ENCODE measurements around the gene LMBR1.
"Not testable (repeated sequence)": the region's sequence is repeated elsewhere in the genome, so short reads cannot be mapped to it uniquely, and the experiment has no call there.

Gene LMBR1

GRCh38 chr7:156803656-156804055, 89.3 kb downstream of the LMBR1 start:
- H3K4me1 Mint-ChIP-seq, H3K27ac Mint-ChIP-seq, H3K9me3 Mint-ChIP-seq, H3K27me3 Mint-ChIP-seq, H3K4me3 Mint-ChIP-seq: not testable (repeated sequence)
- peaks cover 20% of the 10 kb centered on the region for H3K36me3 Mint-ChIP-seq

GRCh38 chr7:156802214-156802613, 90.8 kb downstream of the LMBR1 start:
- no peak overlapping the region for H3K4me3 Mint-ChIP-seq
- H3K36me3 Mint-ChIP-seq: peaks cover 16% of the 10 kb centered on the region
- H3K27ac Mint-ChIP-seq: no peak overlapping the region
- no peaks in the 10 kb centered on the region for H3K4me1 Mint-ChIP-seq
- no peaks in the 10 kb centered on the region for H3K9me3 Mint-ChIP-seq
- H3K27me3 Mint-ChIP-seq: no peaks in the 10 kb centered on the region

DNA sequence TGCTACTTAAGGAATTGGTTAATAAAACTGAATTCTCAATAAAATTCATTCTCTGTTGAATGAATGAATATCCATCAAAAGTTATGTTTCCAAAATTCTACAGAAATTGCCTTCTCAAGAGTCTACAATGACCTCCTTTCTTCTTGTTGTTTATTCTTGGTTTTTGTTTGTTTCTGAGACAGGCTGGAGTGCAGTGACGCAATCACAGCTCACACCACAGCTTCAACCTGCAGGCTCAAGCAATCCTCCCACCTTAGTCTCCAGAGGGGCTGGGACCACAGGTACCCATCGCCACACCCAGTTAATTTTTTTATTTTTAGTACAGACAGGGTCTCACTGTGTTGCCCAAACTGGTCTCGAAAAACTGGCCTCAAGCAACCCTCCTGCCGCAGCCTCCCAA, 97.6 kb downstream of the LMBR1 start:
- no peak overlapping the region for H3K27ac Mint-ChIP-seq
- H3K9me3 Mint-ChIP-seq: no peaks in the 10 kb centered on the region

GRCh38 chr7:156793334-156793733, 99.6 kb downstream of the LMBR1 start:
- no peaks in the 10 kb centered on the region for H3K9me3 Mint-ChIP-seq
- H3K27me3 Mint-ChIP-seq: no peaks in the 10 kb centered on the region
- no peaks in the 10 kb centered on the region for H3K4me1 Mint-ChIP-seq
- H3K36me3 Mint-ChIP-seq: peaks cover 22% of the 10 kb centered on the region
- H3K27ac Mint-ChIP-seq: no peak overlapping the region
- H3K4me3 Mint-ChIP-seq: no peak overlapping the region

More for the DNA sequence above, 97.6 kb downstream of the LMBR1 start:
- Mint-ChIP-seq H3K4me3 (no peak overlapping the region), H3K36me3 (peaks cover 25% of the 10 kb centered on the region), H3K27me3 (no peaks in the 10 kb centered on the region), H3K4me1 (no peaks in the 10 kb centered on the region)

GRCh38 chr7:156792611-156793010, 100.4 kb downstream of the LMBR1 start:
- no peaks in the 10 kb centered on the region for H3K27me3 Mint-ChIP-seq
- H3K36me3 Mint-ChIP-seq: peaks cover 22% of the 10 kb centered on the region

DNA sequence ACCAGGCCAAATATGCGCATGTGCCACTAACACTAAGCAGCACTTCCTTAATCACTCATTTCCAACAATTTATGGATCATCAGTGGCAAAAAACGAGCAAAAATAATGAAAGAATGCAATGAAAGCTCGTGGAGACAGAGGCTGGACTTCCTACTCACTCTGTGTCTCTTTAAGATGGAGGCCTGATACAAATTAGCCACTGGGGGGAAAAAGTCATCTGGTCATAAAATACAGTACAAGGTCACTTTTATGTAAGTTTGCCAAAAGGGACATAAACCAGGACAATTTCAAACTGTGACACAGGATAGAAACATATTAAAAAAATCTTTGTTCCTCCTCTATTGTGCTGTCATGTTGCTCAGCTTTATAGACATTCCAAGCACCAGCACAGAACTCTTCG, 101.7 kb downstream of the LMBR1 start:
- H3K27ac Mint-ChIP-seq: no peak overlapping the region
- H3K4me1 Mint-ChIP-seq: no peaks in the 10 kb centered on the region
- H3K36me3 Mint-ChIP-seq: peaks cover 24% of the 10 kb centered on the region
- no peaks in the 10 kb centered on the region for H3K27me3 Mint-ChIP-seq
- no peak overlapping the region for H3K4me3 Mint-ChIP-seq
- no peaks in the 10 kb centered on the region for H3K9me3 Mint-ChIP-seq

More at GRCh38 chr7:156792611-156793010, 100.4 kb downstream of the LMBR1 start:
- H3K27ac Mint-ChIP-seq: no peak overlapping the region
- no peaks in the 10 kb centered on the region for H3K9me3 Mint-ChIP-seq
- H3K4me3 Mint-ChIP-seq: no peak overlapping the region
- H3K4me1 Mint-ChIP-seq: no peaks in the 10 kb centered on the region

DNA sequence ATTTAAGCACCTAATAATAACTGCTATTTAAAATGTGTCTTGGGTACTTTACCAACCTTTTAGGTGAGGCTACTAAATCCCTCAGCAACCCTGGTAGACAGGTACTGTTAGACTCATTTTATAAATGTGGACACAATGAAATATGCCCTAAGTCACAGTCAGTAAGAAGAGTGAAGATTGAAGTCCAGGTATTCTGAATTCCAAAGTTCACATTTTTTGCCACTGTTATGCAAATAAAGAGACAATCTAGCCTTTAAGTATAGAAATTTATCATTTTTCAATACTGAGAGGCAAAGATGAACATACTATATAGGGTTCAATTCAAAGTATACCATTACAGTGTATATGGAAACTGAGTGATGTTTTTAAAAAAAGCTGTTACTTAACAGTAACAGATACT, 102.7 kb downstream of the LMBR1 start:
- H3K9me3 Mint-ChIP-seq: no peaks in the 10 kb centered on the region
- H3K4me1 Mint-ChIP-seq: no peaks in the 10 kb centered on the region
- no peaks in the 10 kb centered on the region for H3K27me3 Mint-ChIP-seq
- H3K36me3 Mint-ChIP-seq: peaks cover 24% of the 10 kb centered on the region
- H3K4me3 Mint-ChIP-seq: no peak overlapping the region
- H3K27ac Mint-ChIP-seq: no peak overlapping the region

DNA sequence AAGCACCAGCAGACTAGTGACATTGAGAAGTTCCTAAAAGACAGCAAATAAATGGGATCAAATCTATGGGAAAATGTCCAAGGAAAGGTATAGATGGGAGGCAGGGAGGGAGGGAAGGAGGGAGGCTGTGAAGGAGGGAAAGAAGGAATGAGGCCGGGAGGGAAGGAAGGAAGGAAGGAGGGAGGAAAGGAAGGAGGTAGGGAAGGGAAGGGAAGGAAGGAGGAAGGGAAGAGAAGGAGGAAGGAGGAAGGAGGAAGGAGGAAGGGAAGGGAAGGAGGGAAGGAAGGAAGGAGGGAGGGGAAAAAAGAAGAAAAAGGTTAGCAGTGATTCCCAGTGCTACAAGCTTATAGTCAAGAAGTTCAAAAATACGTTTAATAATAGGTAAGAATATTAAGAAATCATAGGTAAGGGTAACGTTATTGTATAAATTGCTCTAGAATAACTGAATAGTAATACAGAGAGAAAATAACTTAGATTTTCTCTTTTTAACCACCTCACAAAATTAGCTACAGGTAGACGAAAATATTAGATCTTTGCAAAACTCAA, 106.9 kb downstream of the LMBR1 start:
- H3K27me3 Mint-ChIP-seq: no peaks in the 10 kb centered on the region
- H3K4me3 Mint-ChIP-seq: no peak overlapping the region
- H3K27ac Mint-ChIP-seq: no peak overlapping the region
- H3K36me3 Mint-ChIP-seq: peaks cover 24% of the 10 kb centered on the region
- H3K9me3 Mint-ChIP-seq: no peaks in the 10 kb centered on the region
- peaks cover 6% of the 10 kb centered on the region for H3K4me1 Mint-ChIP-seq

DNA sequence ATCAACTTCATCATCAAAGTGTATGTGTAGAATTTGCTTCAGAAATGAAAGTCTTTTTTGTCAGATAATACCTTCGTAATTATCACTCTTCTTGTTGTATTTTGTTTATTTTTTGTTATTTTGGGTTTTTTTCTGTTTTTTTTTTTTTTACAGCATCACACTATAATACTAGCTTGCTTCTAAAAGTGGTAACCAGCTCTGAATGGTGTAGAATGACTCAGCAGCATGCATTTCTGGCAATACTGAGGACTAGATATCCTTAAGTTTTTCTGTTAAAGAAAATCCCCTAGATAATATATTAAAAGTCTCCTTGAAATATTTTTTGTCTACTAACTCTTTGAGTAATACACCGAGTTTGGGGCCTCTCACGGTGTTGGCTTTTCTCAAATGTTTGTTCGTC, 109.1 kb downstream of the LMBR1 start:
- H3K4me3 Mint-ChIP-seq: no peak overlapping the region
- peaks cover 24% of the 10 kb centered on the region for H3K36me3 Mint-ChIP-seq
- H3K9me3 Mint-ChIP-seq: no peaks in the 10 kb centered on the region
- H3K4me1 Mint-ChIP-seq: peaks cover 11% of the 10 kb centered on the region
- no peaks in the 10 kb centered on the region for H3K27me3 Mint-ChIP-seq
- H3K27ac Mint-ChIP-seq: no peak overlapping the region

- Mint-ChIP-seq H3K27me3 (no peaks in the 10 kb centered on the region), H3K4me1 (peaks cover 22% of the 10 kb centered on the region), H3K36me3 (peaks cover 29% of the 10 kb centered on the region), H3K9me3 (no peaks in the 10 kb centered on the region), H3K27ac (no peak overlapping the region), H3K4me3 (no peak overlapping the region)
Observed at GRCh38 chr7:156781972-156782371, 111.0 kb downstream of the LMBR1 start.

DNA sequence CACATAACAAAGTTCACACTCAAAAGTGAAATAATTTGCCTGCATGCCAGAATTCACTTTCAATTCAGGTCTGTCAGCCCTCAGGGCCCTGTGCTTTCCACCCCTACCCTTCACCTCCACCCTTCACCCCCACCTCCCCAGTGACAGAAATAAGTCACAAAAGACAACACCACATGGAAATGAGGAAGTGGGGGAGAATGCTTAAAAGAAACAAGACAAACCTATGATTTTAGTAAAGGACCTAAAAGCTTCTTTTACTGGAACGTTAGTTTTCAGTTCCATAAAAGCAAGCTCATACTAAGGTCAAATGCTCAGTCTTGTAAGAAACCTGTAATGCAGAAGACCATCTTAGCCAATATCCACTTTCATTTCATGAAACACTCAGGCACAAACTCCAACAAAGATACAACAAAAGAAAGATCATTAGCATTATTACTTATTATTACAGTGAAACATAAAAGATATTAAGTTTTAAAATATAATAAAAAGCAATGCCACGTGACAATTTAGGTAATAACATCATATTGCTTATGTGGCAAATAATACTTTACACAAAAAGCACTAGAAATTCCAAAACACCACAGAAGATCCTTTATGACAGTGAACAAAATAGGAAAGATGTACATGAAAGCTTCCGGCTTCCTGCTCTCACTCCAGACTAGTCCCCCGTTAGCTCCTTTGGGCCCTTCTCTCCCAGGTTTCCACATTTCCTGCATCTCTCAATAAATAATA, 112.1 kb downstream of the LMBR1 start:
- peaks cover 34% of the 10 kb centered on the region for H3K36me3 Mint-ChIP-seq
- no peaks in the 10 kb centered on the region for H3K9me3 Mint-ChIP-seq
- H3K4me1 Mint-ChIP-seq: peaks cover 27% of the 10 kb centered on the region
- H3K27me3 Mint-ChIP-seq: no peaks in the 10 kb centered on the region
- no peak overlapping the region for H3K4me3 Mint-ChIP-seq
- H3K27ac Mint-ChIP-seq: no peak overlapping the region

DNA sequence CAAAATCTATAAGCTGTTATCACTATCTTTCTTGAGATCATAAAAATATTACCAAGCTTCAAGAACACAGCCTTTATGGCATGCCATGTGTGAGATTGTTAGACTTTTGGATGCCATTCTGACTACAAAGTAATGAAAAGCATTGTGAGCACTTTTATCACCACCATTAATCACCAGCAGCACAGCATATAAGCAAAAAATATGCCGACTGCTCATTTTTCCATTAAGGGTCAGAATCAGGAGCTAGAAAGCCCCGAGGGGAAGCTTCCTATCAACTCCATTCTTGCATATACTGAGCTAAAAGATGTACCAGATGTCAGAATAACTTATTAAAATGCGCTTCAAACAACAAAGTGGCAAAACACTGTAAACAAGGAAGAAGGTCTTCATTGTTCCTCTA, 114.3 kb downstream of the LMBR1 start:
- H3K9me3 Mint-ChIP-seq: peaks cover 2% of the 10 kb centered on the region
- no peaks in the 10 kb centered on the region for H3K27me3 Mint-ChIP-seq
- peaks cover 29% of the 10 kb centered on the region for H3K4me1 Mint-ChIP-seq
- no peak overlapping the region for H3K27ac Mint-ChIP-seq
- no peak overlapping the region for H3K4me3 Mint-ChIP-seq
- peaks cover 28% of the 10 kb centered on the region for H3K36me3 Mint-ChIP-seq

DNA sequence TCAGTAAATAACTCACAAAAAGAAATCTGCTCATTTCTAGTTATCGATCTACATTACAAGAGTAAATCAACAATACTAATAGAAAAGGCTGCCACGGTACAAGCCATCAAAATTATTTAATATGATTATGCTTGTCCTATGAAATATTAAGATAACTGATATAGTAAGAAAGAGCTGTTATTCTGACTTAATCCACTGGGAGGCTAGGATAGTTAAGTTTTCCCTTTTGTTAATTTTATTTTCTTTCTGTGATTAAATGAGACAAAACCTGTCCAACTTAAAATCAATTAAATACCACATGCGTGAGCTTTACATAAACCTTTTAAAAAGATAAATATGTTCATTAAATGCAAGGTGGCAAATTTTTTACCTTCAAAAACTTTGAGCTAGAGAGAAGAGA, 114.8 kb downstream of the LMBR1 start:
- no peak overlapping the region for H3K27ac Mint-ChIP-seq
- no peak overlapping the region for H3K4me3 Mint-ChIP-seq

GRCh38 chr7:156777364-156778069, 115.5 kb downstream of the LMBR1 start:
- H3K36me3 Mint-ChIP-seq: peaks cover 30% of the 10 kb centered on the region
- peaks cover 35% of the 10 kb centered on the region for H3K4me1 Mint-ChIP-seq
- peak overlapping the region; percentile 85 for H3K27ac Mint-ChIP-seq
- peaks cover 4% of the 10 kb centered on the region for H3K9me3 Mint-ChIP-seq
- no peak overlapping the region for H3K4me3 Mint-ChIP-seq
- no peaks in the 10 kb centered on the region for H3K27me3 Mint-ChIP-seq

More for the DNA sequence above, 114.8 kb downstream of the LMBR1 start:
- no peaks in the 10 kb centered on the region for H3K27me3 Mint-ChIP-seq
- H3K36me3 Mint-ChIP-seq: peaks cover 31% of the 10 kb centered on the region
- peaks cover 34% of the 10 kb centered on the region for H3K4me1 Mint-ChIP-seq
- peaks cover 4% of the 10 kb centered on the region for H3K9me3 Mint-ChIP-seq

- H3K27me3 Mint-ChIP-seq: no peaks in the 10 kb centered on the region
- H3K4me1 Mint-ChIP-seq: peaks cover 33% of the 10 kb centered on the region
- peaks cover 4% of the 10 kb centered on the region for H3K9me3 Mint-ChIP-seq
- no peak overlapping the region for H3K27ac Mint-ChIP-seq
- H3K4me3 Mint-ChIP-seq: no peak overlapping the region
- peaks cover 28% of the 10 kb centered on the region for H3K36me3 Mint-ChIP-seq
Observed at GRCh38 chr7:156776527-156776926, 116.5 kb downstream of the LMBR1 start.

- Mint-ChIP-seq H3K27me3 (no peaks in the 10 kb centered on the region), H3K36me3 (peaks cover 28% of the 10 kb centered on the region), H3K9me3 (peaks cover 4% of the 10 kb centered on the region), H3K4me3 (no peak overlapping the region), H3K27ac (peak overlapping the region; percentile 67), H3K4me1 (peaks cover 40% of the 10 kb centered on the region)
Observed at GRCh38 chr7:156773966-156774365, 119.0 kb downstream of the LMBR1 start.

Data from activated naive CD4-positive, alpha-beta T cell treated with anti-CD3 and anti-CD28 coated beads, Interleukin-2, amount 50 U/mL, for 24 hours (primary cell).